ENCODE results near the gene TNIP2. TPM values are rescaled to one million over a fixed set of nuclear protein-coding genes. Genes with fewer than 3 reads are reported as not detected.
"Not testable (repeated sequence)": the region's sequence is repeated elsewhere in the genome, so short reads cannot be mapped to it uniquely, and the experiment has no call there.

The TNIP2 gene
- total RNA-seq, 2 experiments from 2014 or later, result 42.3 to 44.3 TPM

DNA sequence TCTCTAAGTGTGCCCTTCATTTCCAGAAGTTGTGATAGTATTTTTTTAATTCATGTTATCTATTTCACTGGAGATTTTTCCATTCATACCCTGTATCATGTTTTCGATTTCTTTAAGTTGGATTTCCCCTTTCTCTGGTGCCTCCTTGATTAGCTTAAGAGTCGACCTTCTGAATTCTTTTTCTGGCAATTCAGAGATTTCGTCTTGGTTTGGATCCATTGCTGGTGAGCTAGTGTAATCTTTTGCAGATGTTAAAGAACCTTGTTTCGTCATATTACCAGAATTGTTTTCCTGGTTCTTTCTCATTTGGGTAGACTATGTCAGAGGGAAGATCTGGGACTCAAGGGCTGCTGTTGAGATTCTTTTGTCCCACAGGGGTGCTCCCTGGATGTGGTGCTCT lies 27.7 kb upstream of the TNIP2 start:
- peaks cover 32% of the 10 kb centered on the region for H3K4me1 Mint-ChIP-seq (ENCODE audit: low read depth)
- no peak for ATAC-seq
- DNase-seq, result no peak
- H3K36me3 Mint-ChIP-seq (ENCODE audit: low read depth), result no peaks in the 10 kb centered on the region
- H3K9me3 Mint-ChIP-seq (ENCODE audit: insufficient read depth), result no peaks in the 10 kb centered on the region
- POLR2A ChIA-PET, result no interaction called here
- H3K27ac Mint-ChIP-seq, result no peak overlapping the region
- CTCF ChIA-PET, result interaction anchor here (1.0 kb wide), 1 partner anchor 13 kb away, joined by 3 read pairs; no protein-coding TSS in a partner anchor
- H3K27me3 Mint-ChIP-seq (ENCODE audit: low read depth), result peaks cover 8% of the 10 kb centered on the region
- no peak overlapping the region for H3K4me3 Mint-ChIP-seq

GRCh38 chr4:2781911-2782310 lies 25.8 kb upstream of the TNIP2 start:
- H3K27me3 Mint-ChIP-seq (ENCODE audit: low read depth), result peaks cover 8% of the 10 kb centered on the region
- no peaks in the 10 kb centered on the region for H3K9me3 Mint-ChIP-seq (ENCODE audit: insufficient read depth)
- CTCF ChIA-PET, result interaction anchor here (1.3 to 1.6 kb wide), 2 partner anchors 11 to 18 kb away, joined by 4 to 5 read pairs; no protein-coding TSS in a partner anchor
- ATAC-seq (no peak), DNase-seq (no peak)
- no peak overlapping the region for H3K4me3 Mint-ChIP-seq
- no peak overlapping the region for H3K27ac Mint-ChIP-seq
- POLR2A ChIA-PET, result no interaction called here
- H3K4me1 Mint-ChIP-seq (ENCODE audit: low read depth), result peaks cover 16% of the 10 kb centered on the region
- no peaks in the 10 kb centered on the region for H3K36me3 Mint-ChIP-seq (ENCODE audit: low read depth)

- H3K4me3 Mint-ChIP-seq; H3K27me3 Mint-ChIP-seq (ENCODE audit: low read depth); H3K36me3 Mint-ChIP-seq (ENCODE audit: low read depth); POLR2A ChIA-PET; H3K27ac Mint-ChIP-seq; ATAC-seq; DNase-seq; H3K4me1 Mint-ChIP-seq (ENCODE audit: low read depth); H3K9me3 Mint-ChIP-seq (ENCODE audit: insufficient read depth): not testable (repeated sequence)
- CTCF ChIA-PET, result interaction anchor here (1.3 to 1.6 kb wide), 2 partner anchors 9 to 17 kb away, joined by 4 to 5 read pairs; no protein-coding TSS in a partner anchor
Observed at GRCh38 chr4:2780643-2781042, 24.5 kb upstream of the TNIP2 start.

DNA sequence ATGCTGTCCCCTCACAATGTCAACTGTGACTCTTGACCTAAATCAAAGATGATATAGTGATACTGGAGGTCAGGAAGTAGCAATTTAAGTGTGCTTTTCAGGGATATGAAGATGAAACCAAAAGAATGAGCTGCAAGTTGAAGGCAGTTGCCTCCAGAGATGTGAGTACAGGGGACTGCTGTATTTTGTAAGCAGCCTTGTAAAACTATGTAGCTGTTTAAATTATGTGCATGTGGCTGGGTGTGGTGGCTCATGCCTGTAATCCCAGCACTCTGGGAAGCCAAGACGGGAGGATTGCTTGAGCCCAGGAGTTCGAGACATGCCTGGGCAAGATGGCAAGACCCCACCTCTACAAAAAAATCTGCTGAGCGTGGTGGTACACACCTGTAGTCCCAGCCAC lies 15.1 kb upstream of the TNIP2 start:
- ATAC-seq (peak; percentile 52), DNase-seq (no peak)
- Mint-ChIP-seq H3K27ac (peak overlapping the region; percentile 73), H3K36me3 (ENCODE audit: low read depth) (no peaks in the 10 kb centered on the region), H3K4me3 (no peak overlapping the region), H3K27me3 (ENCODE audit: low read depth) (no peaks in the 10 kb centered on the region), H3K9me3 (ENCODE audit: insufficient read depth) (peaks cover 10% of the 10 kb centered on the region), H3K4me1 (ENCODE audit: low read depth) (peaks cover 39% of the 10 kb centered on the region)
- ChIA-PET CTCF (interaction anchor here (0.6 to 1.9 kb wide), 7 partner anchors 9 to 191 kb away, joined by 3 to 12 read pairs (median 3); no protein-coding TSS in a partner anchor), POLR2A (interaction anchor here (1.2 kb wide), 1 partner anchor 303 kb away, joined by 4 read pairs; no protein-coding TSS in a partner anchor)

DNA sequence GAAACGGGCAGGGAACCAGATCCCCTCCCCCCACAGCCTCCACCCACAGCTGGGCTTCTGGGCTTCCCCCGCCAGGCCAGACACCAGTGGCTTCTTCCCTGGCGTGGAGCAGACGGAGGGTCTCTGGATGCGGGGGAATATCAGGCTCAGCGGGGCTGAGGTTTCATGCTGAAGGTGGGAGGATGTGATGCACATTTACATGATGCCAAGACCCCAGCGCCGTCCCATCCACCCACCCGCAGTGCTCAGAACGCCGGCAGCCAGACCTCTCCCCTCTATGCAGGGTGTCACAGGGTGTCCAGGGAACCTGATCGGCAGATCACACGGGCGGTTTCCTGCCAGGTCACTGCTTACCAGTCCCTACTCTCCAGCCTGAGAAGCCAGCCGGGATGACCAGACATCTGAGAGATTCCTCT lies 12.8 kb upstream of the TNIP2 start:
- POLR2A ChIA-PET, result interaction anchor here (0.7 kb wide), 1 partner anchor 167 kb away, joined by 3 read pairs; no protein-coding TSS in a partner anchor
- H3K27ac Mint-ChIP-seq, result no peak overlapping the region
- peaks cover 45% of the 10 kb centered on the region for H3K4me1 Mint-ChIP-seq (ENCODE audit: low read depth)
- CTCF ChIA-PET, result no interaction called here
- no peaks in the 10 kb centered on the region for H3K27me3 Mint-ChIP-seq (ENCODE audit: low read depth)
- no peaks in the 10 kb centered on the region for H3K36me3 Mint-ChIP-seq (ENCODE audit: low read depth)
- no peak for DNase-seq
- H3K4me3 Mint-ChIP-seq, result no peak overlapping the region
- H3K9me3 Mint-ChIP-seq (ENCODE audit: insufficient read depth), result peaks cover 10% of the 10 kb centered on the region
- no peak for ATAC-seq

DNA sequence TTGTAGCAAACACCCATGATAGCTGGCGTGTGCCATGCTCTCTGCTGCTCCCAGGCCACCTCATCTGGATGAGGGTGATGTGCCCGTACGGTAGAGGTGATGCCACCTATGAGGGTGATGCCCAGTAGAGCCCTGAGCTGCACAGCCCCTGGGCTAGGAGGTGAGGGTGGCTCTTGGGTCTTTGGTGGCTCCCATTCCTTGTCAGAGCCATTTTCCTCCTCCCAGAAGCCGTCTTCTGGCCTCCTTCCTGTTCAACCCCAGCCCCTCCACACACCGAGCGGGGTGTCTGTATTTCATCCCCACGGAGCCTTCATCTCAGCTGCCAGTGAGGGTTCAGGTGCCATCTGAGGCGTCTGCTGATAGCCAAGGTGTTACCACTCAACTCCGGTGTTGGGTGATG lies 12.0 kb upstream of the TNIP2 start:
- Mint-ChIP-seq H3K4me1 (ENCODE audit: low read depth) (peaks cover 48% of the 10 kb centered on the region), H3K27ac (no peak overlapping the region), H3K9me3 (ENCODE audit: insufficient read depth) (peaks cover 10% of the 10 kb centered on the region), H3K27me3 (ENCODE audit: low read depth) (no peaks in the 10 kb centered on the region), H3K36me3 (ENCODE audit: low read depth) (no peaks in the 10 kb centered on the region), H3K4me3 (no peak overlapping the region)
- ATAC-seq, result no peak
- CTCF ChIA-PET, result interaction anchor here (1.0 kb wide), 1 partner anchor 18 kb away, joined by 4 read pairs; no protein-coding TSS in a partner anchor
- DNase-seq, result no peak
- POLR2A ChIA-PET, result no interaction called here

DNA sequence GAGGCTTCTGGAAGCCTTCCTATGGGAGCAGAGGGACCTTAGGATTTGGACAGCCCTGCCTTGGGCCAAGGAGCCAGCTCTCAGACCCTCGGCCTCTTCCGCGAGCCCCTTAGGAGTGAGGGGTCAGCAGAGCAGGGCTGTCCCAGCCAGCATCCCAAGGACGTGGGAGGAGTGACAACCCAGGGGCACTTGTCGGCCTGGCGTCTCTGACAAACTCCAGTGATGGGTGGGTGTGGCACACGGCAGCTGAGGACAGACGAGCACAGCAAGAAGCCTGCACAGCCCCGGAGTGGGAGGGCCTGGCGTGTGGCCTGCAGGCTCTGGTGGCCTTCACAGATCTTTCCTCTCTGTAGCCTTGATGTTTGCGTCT lies 11.6 kb upstream of the TNIP2 start:
- peaks cover 10% of the 10 kb centered on the region for H3K9me3 Mint-ChIP-seq (ENCODE audit: insufficient read depth)
- no peak overlapping the region for H3K27ac Mint-ChIP-seq
- DNase-seq, result no peak
- peaks cover 52% of the 10 kb centered on the region for H3K4me1 Mint-ChIP-seq (ENCODE audit: low read depth)
- POLR2A ChIA-PET, result interaction anchor here (0.6 kb wide), 2 partner anchors 9 to 266 kb away, joined by 4 read pairs; no protein-coding TSS in a partner anchor
- no peak overlapping the region for H3K4me3 Mint-ChIP-seq
- CTCF ChIA-PET, result interaction anchor here (1.0 kb wide), 1 partner anchor 18 kb away, joined by 4 read pairs; no protein-coding TSS in a partner anchor
- no peaks in the 10 kb centered on the region for H3K36me3 Mint-ChIP-seq (ENCODE audit: low read depth)
- ATAC-seq, result no peak
- no peaks in the 10 kb centered on the region for H3K27me3 Mint-ChIP-seq (ENCODE audit: low read depth)

DNA sequence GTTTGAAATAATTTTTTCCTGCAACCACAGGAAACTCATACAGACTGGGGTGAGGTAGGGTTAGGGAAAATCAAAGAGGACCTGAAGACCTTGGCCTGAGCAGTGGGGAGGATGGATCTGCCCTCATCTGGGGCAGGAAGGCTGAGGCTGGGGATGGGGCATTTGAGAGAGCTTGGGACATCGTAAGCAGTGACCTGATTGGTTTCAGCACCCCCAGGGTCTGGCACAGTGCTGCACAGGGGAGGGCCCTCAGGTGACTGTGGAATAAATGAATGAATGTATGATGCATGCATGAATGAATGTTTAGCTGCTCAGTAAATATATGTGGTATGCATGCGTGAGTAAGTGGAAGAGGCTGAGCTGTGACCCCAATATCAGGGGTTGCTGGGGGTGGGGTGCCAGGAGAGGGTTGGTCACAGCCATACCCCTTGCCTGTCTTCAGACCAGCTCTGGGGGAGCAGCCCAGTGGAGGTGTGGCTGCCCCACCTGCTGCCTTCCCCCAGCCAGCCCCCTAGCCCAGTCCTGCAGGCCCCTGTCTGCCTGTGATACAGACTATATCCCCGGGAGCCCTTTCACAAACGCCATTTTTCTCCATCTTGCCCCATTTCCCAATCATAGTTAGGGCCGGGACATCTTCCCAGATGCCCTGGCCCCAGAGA lies 11.0 kb upstream of the TNIP2 start:
- peaks cover 54% of the 10 kb centered on the region for H3K4me1 Mint-ChIP-seq (ENCODE audit: low read depth)

DNA sequence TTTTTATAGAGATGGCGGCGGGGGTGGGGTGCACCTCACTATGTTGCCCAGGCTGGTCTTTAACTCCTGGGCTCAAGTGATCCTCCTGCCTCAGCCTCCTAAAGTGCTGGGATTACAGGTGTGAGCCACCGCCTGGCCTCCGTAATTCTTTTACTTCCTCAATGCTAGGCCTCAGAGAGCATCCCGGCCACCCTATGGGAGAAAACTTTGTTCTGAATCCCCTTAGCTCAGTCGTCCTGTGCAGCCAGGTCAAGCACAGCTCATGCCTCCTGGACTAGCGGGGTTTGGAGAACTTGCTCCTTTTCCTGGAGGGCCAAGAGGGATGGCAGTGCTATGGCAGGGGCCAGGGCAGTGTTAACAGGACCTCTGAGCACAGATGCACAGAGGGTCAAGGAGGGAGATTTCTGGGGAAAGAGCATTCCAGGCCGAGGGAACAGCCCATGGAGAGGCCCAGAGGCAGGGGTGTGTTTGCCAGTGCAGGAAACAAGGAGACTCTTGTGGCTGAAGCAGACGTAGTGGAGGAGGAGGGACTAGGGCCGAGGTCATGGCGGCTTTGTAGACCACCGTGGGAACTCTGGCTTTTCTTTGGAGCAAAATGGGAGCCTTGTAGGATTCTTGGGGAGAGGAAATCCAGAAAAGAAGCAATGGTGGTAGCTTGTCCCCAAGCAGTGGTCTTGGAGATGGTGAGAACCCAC lies 9.8 kb upstream of the TNIP2 start:
- Mint-ChIP-seq H3K9me3 (ENCODE audit: insufficient read depth) (peaks cover 10% of the 10 kb centered on the region), H3K27ac (no peak overlapping the region), H3K27me3 (ENCODE audit: low read depth) (no peaks in the 10 kb centered on the region), H3K4me1 (ENCODE audit: low read depth) (peaks cover 51% of the 10 kb centered on the region), H3K4me3 (no peak overlapping the region), H3K36me3 (ENCODE audit: low read depth) (no peaks in the 10 kb centered on the region)
- CTCF ChIA-PET, result interaction anchor here (0.8 kb wide), 1 partner anchor 196 kb away, joined by 4 read pairs; no protein-coding TSS in a partner anchor
- ATAC-seq (no peak), DNase-seq (no peak)
- POLR2A ChIA-PET, result no interaction called here

More for the DNA sequence above, 11.0 kb upstream of the TNIP2 start:
- ATAC-seq (no peak), DNase-seq (no peak)
- POLR2A ChIA-PET, result interaction anchor here (0.6 kb wide), 2 partner anchors 9 to 266 kb away, joined by 4 read pairs; no protein-coding TSS in a partner anchor
- H3K9me3 Mint-ChIP-seq (ENCODE audit: insufficient read depth), result peaks cover 10% of the 10 kb centered on the region
- CTCF ChIA-PET, result interaction anchor here (1.0 kb wide), 1 partner anchor 19 kb away, joined by 4 read pairs; no protein-coding TSS in a partner anchor
- no peak overlapping the region for H3K27ac Mint-ChIP-seq
- H3K36me3 Mint-ChIP-seq (ENCODE audit: low read depth), result no peaks in the 10 kb centered on the region
- no peak overlapping the region for H3K4me3 Mint-ChIP-seq
- no peaks in the 10 kb centered on the region for H3K27me3 Mint-ChIP-seq (ENCODE audit: low read depth)

GRCh38 chr4:2763511-2763967 lies 7.4 kb upstream of the TNIP2 start:
- Mint-ChIP-seq H3K27me3 (ENCODE audit: low read depth) (no peaks in the 10 kb centered on the region), H3K9me3 (ENCODE audit: insufficient read depth) (no peaks in the 10 kb centered on the region), H3K4me1 (ENCODE audit: low read depth) (peaks cover 34% of the 10 kb centered on the region), H3K27ac (no peak overlapping the region), H3K36me3 (ENCODE audit: low read depth) (no peaks in the 10 kb centered on the region), H3K4me3 (peak overlapping the region; percentile 76)
- ChIA-PET CTCF (interaction anchor here (0.6 to 3.4 kb wide), 23 partner anchors 12 to 275 kb away, joined by 3 to 29 read pairs (median 4); partner anchors contain the start of genes GRK4 and NOP14), POLR2A (interaction anchor here (0.8 kb wide), 1 partner anchor 71 kb away, joined by 3 read pairs; no protein-coding TSS in a partner anchor)
- DNase-seq (no peak), ATAC-seq (no peak)

DNA sequence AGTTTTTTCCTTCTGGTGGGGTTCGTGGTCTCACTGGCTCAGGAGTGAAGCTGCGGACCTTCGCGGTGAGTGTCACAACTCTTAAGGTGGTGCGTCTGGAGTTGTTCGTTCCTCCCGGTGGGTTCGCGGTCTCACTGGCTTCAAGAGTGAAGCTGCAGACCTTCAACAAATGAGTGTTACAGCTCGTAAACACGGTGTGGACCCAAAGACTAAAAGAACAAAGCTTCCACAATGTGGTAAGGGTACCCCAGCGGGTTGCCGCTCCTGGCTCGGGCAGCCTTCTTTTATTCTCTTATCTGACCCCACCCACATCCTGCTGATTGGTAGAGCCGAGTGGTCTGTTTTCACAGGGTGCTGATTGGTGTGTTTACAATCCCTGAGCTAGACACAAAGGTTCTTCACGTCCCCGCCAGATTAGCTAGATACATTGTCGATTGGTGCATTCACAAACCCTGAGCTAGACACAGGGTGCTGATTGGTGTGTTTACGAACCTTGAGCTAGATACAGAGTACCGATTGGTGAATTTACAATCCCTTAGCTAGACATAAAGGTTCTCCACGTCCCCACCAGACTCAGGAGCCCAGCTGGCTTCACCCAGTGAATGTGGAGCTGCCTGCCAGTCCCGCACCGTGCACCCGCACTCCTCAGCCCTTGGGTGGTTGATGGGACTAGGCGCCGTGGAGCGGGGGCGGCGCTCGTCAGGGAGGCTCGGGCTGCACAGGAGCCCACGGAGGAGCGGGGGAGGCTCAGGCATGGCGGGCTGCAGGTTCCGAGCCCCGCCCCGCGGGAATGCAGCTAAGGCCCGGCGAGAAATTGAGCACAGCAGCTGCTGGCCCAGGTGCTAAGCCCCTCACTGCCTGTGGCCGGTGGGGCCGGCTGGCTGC lies 6.6 kb upstream of the TNIP2 start:
- not testable (repeated sequence) for H3K4me3 Mint-ChIP-seq; H3K27me3 Mint-ChIP-seq (ENCODE audit: low read depth); H3K27ac Mint-ChIP-seq; H3K36me3 Mint-ChIP-seq (ENCODE audit: low read depth); DNase-seq; ATAC-seq; H3K9me3 Mint-ChIP-seq (ENCODE audit: insufficient read depth)
- peaks cover 34% of the 10 kb centered on the region for H3K4me1 Mint-ChIP-seq (ENCODE audit: low read depth)
- ChIA-PET CTCF (interaction anchor here (0.6 to 3.4 kb wide), 18 partner anchors 8 to 200 kb away, joined by 3 to 29 read pairs (median 4); partner anchors contain the start of genes GRK4 and NOP14), POLR2A (interaction anchor here (0.8 kb wide), 1 partner anchor 72 kb away, joined by 3 read pairs; no protein-coding TSS in a partner anchor)
